ENCODE data around the gene SMAD9.

- TF ChIP-seq CTCF (conservative IDR thresholded peaks at IDR 0.05 in 1 of 2, IDR thresholded peaks at IDR 0.05 in 1 of 2; ENCODE audit: low read depth in 1 of 2, low read length in 2 of 2): no peak
- no peak for TF ChIP-seq EZH2 (IDR thresholded peaks at IDR 0.05; ENCODE audit: low read length, missing control alignments)
These were observed 30.9 kb upstream of the SMAD9 start for GRCh38 chr13:36950920-36951319.
